Epithelial cell of esophagus (primary cell): ENCODE results near the gene MPPED1.

Experiments
- DNase-seq: peaks from one replicate; pipeline ENCODE4 v3.0.0; 2010; ENCODE audit warnings: low read depth
- H3K4me3 ChIP-seq: 2 replicates; pipeline ENCODE4 v1.5.1; 2011; ENCODE audit warnings: mild to moderate bottlenecking, low read length, control low read depth
- CTCF ChIP-seq: IDR thresholded peaks from 2 replicates; pipeline ENCODE4 v1.5.1; 2011; ENCODE audit warnings: low read depth, mild to moderate bottlenecking, low read length, control low read depth, inconsistent platforms; ENCODE audit not compliant: insufficient read depth; ENCODE audit errors: missing control alignments

MPPED1 gene

DNA sequence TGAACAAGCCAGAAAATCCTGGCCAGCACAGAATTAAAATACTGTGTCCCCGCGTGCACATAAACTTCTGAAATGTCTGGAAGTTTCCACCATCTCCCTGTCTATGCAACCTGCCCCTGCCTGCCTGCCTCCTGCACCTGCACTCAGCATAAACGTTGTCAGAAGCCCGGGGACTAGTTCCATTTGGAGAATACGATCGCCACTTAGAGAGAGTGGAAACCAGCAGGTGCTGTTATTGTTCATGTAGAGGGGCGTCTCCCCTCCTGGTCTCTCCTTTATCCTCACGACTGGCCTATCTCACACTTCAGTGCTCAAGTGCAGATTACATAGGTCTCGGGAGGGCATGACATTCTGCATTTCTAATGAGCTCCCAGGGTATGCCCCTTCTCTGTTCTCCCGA lies 35.6 kb downstream of the MPPED1 start:
- no peak for TF ChIP-seq CTCF
- no peak overlapping the region for H3K4me3 ChIP-seq
- DNase-seq: no peak

DNA sequence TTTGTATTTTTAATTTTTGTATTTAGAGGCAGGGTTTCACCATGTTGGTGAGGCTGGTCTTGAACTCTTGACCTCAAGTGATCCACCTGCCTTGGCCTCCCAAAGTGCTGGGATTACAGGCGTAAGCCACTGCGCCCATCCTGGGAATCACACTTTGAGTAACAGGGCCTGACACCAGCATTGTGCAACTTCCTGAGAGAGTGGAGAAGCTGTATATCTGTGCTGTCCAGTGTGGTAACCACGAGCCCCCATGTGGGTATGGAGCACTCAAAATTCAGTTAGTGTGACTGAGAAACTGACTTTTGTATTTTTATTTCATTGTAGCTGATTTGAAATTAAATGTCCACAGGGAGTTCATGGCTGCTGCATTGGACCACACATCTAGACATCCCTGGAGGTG lies 36.2 kb downstream of the MPPED1 start:
- DNase-seq: no peak
- no peak overlapping the region for H3K4me3 ChIP-seq
- TF ChIP-seq CTCF: no peak

DNA sequence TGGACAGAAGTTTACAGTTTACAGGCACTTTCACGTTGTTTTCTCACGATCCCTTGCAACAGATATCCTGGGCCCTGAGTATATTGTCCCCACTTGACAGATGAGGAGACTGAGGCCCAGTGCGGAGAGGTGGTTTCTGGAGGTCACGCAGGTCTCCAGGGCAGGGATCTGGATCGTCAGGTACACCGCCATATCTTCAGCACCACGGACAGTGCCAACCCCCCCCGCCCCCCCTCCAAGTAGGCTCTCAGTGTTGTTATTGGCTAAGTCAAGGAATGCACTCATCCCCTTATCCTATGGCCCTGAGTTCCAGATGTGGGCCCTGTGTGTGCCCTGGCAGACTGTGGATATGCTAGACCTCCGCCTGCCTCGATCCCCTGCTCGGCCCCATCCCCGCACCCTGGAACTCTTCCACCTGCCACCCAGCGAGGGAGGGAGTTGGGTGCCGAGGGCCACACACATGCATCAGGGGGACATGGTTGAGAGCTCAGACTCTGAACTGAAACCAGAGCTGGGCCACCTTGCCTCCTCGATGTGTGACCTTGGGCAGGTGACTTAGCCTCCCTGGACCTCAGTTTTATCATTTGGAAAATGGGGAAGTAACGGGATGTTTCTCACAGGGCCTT lies 37.5 kb downstream of the MPPED1 start:
- TF ChIP-seq CTCF: no peak
- H3K4me3 ChIP-seq: no peak overlapping the region
- no peak for DNase-seq

- no peak for DNase-seq
- TF ChIP-seq CTCF: no peak
- no peak overlapping the region for H3K4me3 ChIP-seq
These were observed 38.0 kb downstream of the MPPED1 start for GRCh38 chr22:43449831-43450225.

DNA sequence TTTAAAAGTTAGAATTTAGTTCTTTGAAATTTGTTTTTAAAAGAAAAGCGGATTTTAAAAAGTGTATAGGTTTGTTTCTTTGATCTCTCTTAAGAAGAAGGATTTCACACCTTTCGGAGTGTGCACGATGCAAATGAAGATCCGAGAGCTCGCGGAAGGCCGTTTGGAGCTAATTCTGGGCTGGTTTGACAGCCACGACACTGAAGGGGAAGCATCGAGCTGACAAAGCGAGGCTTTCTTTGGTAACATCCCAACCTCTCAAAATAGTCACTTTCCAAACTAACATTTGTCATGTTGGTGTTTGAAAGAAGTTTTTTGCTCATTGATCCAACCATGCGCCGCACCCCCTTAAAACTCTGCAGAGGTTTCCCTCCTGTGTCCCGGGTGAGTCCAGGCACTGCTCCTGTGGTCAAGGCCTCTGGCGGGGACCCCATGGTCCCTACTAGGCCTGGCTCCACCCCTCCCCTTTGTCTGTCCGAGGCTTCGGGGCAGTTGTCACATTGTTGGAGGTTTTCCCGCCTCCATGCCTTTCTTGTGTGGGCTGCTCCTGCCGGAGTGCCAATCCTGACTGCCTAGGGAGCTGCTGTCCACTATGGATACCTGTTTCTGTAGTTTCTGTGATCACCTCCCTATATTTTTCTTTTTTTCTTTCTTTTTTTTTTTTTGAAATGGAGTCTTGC lies 39.7 kb downstream of the MPPED1 start:
- no peak overlapping the region for H3K4me3 ChIP-seq
- TF ChIP-seq CTCF: no peak
- no peak for DNase-seq

DNA sequence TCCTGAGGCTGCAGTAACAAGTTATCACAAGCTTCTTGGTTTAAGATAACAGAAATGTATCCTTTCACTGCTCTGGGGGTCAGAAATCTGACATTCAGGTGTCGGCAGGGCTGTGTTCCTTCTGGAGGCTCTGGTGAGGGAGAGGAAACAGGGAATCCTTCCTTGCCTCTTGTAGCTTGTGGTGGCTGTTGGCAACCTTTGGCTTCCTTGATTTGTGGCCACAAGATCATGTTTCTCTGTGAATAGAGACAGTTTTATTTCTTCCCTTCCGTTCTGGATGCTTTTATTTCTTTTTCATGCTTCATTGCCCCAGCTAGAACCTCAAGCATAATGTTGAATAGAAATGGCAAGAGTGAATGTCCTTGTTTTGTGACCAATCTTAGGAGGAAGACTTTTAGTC lies 44.0 kb downstream of the MPPED1 start:
- no peak for TF ChIP-seq CTCF
- H3K4me3 ChIP-seq: no peak overlapping the region
- DNase-seq: no peak

GRCh38 chr22:43457002-43457401 lies 45.2 kb downstream of the MPPED1 start:
- no peak overlapping the region for H3K4me3 ChIP-seq
- DNase-seq: no peak
- TF ChIP-seq CTCF: no peak
